Endothelial cell of umbilical vein (primary cell): Measurements from ENCODE around the gene RPL31. TPM values are rescaled to one million over a fixed set of nuclear protein-coding genes. Genes with fewer than 3 reads are reported as not detected.
A peak's percentile ranks its signal among the peaks of the same experiment; 100 is the strongest.

ENCODE experiments used
- BruUV-seq: library from RNA; stranded (reverse); fragments of 400-500 nt; replicated peaks from 2 replicates; lab custom pipeline; 2021; lab: Mats Ljungman, UMichigan
- CTCF ChIA-PET: fragments of 300-600, 350-600 bp; sonication (Branson Sonifier 250); formaldehyde crosslinking; loops from one replicate; lab custom pipeline; 2021; ENCODE audit warnings: antibody characterized with exemption, inconsistent platforms; lab: Charles Lee
- POLR2A ChIA-PET: fragments of 300-600, 350-600 bp; sonication (Branson Sonifier 250); formaldehyde crosslinking; loops from one replicate; lab custom pipeline; 2021; ENCODE audit warnings: antibody characterized with exemption, inconsistent platforms; lab: Charles Lee
- DNase-seq: peaks from one replicate; pipeline ENCODE4 v3.0.0-alpha.2; 2011; ENCODE audit warnings: low read depth, low spot score
- FAIRE-seq: peaks from 2 replicates; lab custom pipeline; 2011; peaks lifted over from hg19 to GRCh38; lab: Jason Lieb, UNC
- H2AFZ ChIP-seq: 2 replicates; pipeline ENCODE4 v1.6.0; 2012; ENCODE audit warnings: low read depth, low read length, control low read depth, inconsistent platforms
- H3K27ac ChIP-seq: 2 replicates; pipeline ENCODE4 v1.5.1; 2011; ENCODE audit warnings: low read depth, mild to moderate bottlenecking, control low read depth, low read length, moderate library complexity; ENCODE audit not compliant: insufficient read depth
- H3K27me3 ChIP-seq, 2 experiments: 2 replicates each; pipeline versions ENCODE4 v1.6.0 to v1.6.1; 2011; ENCODE audit warnings: low read length in 2 of 2, mixed read lengths in 1 of 2; ENCODE audit not compliant: control insufficient read depth in 2 of 2, insufficient read depth in 2 of 2
- H3K36me3 ChIP-seq, 2 experiments: 2 replicates in 1 of 2; 3 replicates in 1 of 2; pipeline ENCODE4 v1.5.1; 2011; ENCODE audit warnings: low read length in 2 of 2, mild to moderate bottlenecking in 1 of 2, moderate library complexity in 1 of 2; ENCODE audit not compliant: control insufficient read depth in 2 of 2, insufficient read depth in 2 of 2; ENCODE audit errors: extremely low read depth in 1 of 2
- H3K4me1 ChIP-seq: 3 replicates; pipeline ENCODE4 v1.5.1; 2011; ENCODE audit warnings: mild to moderate bottlenecking, low read length; ENCODE audit not compliant: control insufficient read depth, insufficient read depth; ENCODE audit errors: extremely low read depth
- H3K4me2 ChIP-seq: 2 replicates; pipeline ENCODE4 v1.6.1; 2011; ENCODE audit warnings: low read length, control low read depth, mixed read lengths; ENCODE audit not compliant: insufficient read depth
- H3K4me3 ChIP-seq, 3 experiments: fragments of 200-600 bp in 1 of 3; sonication (generic), shearing (Covaris generic) in 1 of 3; replicated peaks in 1 of 3; 2 replicates each; pipeline ENCODE4 v1.5.1; 2011 to 2016; ENCODE audit warnings: control low read depth in 3 of 3, low read length in 3 of 3, mild to moderate bottlenecking in 2 of 3, inconsistent platforms in 1 of 3, low read depth in 1 of 3, moderate library complexity in 1 of 3; ENCODE audit not compliant: insufficient read depth in 1 of 3
- H3K79me2 ChIP-seq: 2 replicates; pipeline ENCODE4 v1.6.0; 2012; ENCODE audit warnings: low read length, inconsistent platforms; ENCODE audit not compliant: control insufficient read depth, insufficient read depth
- H3K9ac ChIP-seq: replicated peaks from 2 replicates; pipeline ENCODE3; 2011; ENCODE audit warnings: low read length, control low read depth; ENCODE audit not compliant: insufficient read depth; ENCODE audit errors: extremely low read depth
- H3K9me1 ChIP-seq: replicated peaks from 3 replicates; pipeline ENCODE4 v1.6.0; 2011; ENCODE audit warnings: mild to moderate bottlenecking, low read length; ENCODE audit not compliant: control insufficient read depth, insufficient read depth; ENCODE audit errors: extremely low read depth
- H3K9me3 ChIP-seq: replicated peaks from 2 replicates; pipeline ENCODE4 v1.5.1; 2012; ENCODE audit warnings: low read length, inconsistent platforms; ENCODE audit not compliant: control insufficient read depth, insufficient read depth
- H4K20me1 ChIP-seq: replicated peaks from 2 replicates; pipeline ENCODE3; 2011; ENCODE audit warnings: mild to moderate bottlenecking, low read length; ENCODE audit not compliant: control insufficient read depth, insufficient read depth; ENCODE audit errors: extremely low read depth
- CTCF ChIP-seq, 2 donors: IDR thresholded peaks; 1 replicate in 1 of 2; 2 replicates in 1 of 2; pipeline ENCODE4 v1.5.1; 2011; ENCODE audit warnings: low read length in 2 of 2, mild to moderate bottlenecking in 2 of 2, moderate library complexity in 2 of 2, control low read depth in 1 of 2, inconsistent platforms in 1 of 2, low read depth in 1 of 2; ENCODE audit not compliant: insufficient read depth in 1 of 2; ENCODE audit errors: extremely low read depth in 1 of 2
- MAX ChIP-seq: IDR thresholded peaks from 2 replicates; pipeline ENCODE4 v1.6.1; 2011; ENCODE audit not compliant: insufficient read depth, insufficient read length
- POLR2AphosphoS5 ChIP-seq: IDR thresholded peaks from 2 replicates; pipeline ENCODE4 v1.6.1; 2012; ENCODE audit warnings: low read depth, mild to moderate bottlenecking, control low read depth, low read length, moderate library complexity; ENCODE audit not compliant: insufficient read depth
- dilution Hi-C: fragments of 300-500 bp; cut with MboI; formaldehyde crosslinking; loops from one replicate; pipeline ENCODE4 v1.15.0; 2019; ENCODE audit warnings: low sequenced_read_pairs; ENCODE audit not compliant: extremely low pct_ligation_motif_present
- intact Hi-C: fragments of 100-400 bp; cut with micrococcal nuclease; formaldehyde crosslinking; loops from one replicate; pipeline ENCODE4 v1.10.0; 2022
- polyA plus RNA-seq, 4 experiments: library from polyadenylated mRNA; depleted of rRNA in 3 of 4; stranded (reverse) in 3 of 4; unstranded in 1 of 4; fragments of >200 nt; gene quantifications; 2 replicates each; pipeline versions ENCODE4 v1.2.1 to v1.2.3, GENCODE V29; 2011 to 2012; ENCODE audit warnings: missing spikeins in 1 of 4
- total RNA-seq: library from RNA; stranded (reverse); gene quantifications from 2 replicates; pipeline ENCODE4 v1.2.3, GENCODE V29; 2021

The RPL31 gene
- total and polyA plus RNA-seq, 2 donors (not counting 3 experiments of a cell fraction or from before 2014, with no cell fraction given), result 1,137 to 1,355 TPM

GRCh38 chr2:101012706-101013181 is 10.7 kb downstream of the RPL31 start:
- Histone ChIP-seq H3K36me3 (peaks cover 8 to 14% of the 10 kb centered on the region in 2 experiments), H3K9ac (no peak overlapping the region), H3K27me3 (no peaks in the 10 kb centered on the region), H3K4me3 (no peak overlapping the region), H3K9me1 (no peaks in the 10 kb centered on the region), H3K4me1 (no peaks in the 10 kb centered on the region), H3K4me2 (no peak overlapping the region), H4K20me1 (no peaks in the 10 kb centered on the region), H3K27ac (no peak overlapping the region), H3K9me3 (no peaks in the 10 kb centered on the region), H2AFZ (no peak overlapping the region), H3K79me2 (peaks cover 3% of the 10 kb centered on the region)
- TF ChIP-seq CTCF (IDR thresholded peaks at IDR 0.05; ENCODE audit: extremely low read depth in 1 of 2, insufficient read depth in 1 of 2, low read depth in 1 of 2, low read length in 2 of 2) (peak; percentile 57 to 72), MAX (no peak), POLR2AphosphoS5 (no peak)
- no TSS peak for BruUV-seq
- ChIA-PET POLR2A (interaction anchor here (1.3 kb wide), 1 partner anchor 11 kb away, joined by 8 read pairs; the partner anchor contains the start of gene RPL31), CTCF (interaction anchor here (0.6 to 3.6 kb wide), 35 partner anchors 9 to 419 kb away, joined by 3 to 72 read pairs (median 5); partner anchors contain the start of genes CNOT11, RPL31 and TBC1D8)
- DNase-seq (peak; percentile 56), FAIRE-seq (peak; percentile 12)
- intact Hi-C loops, result loop anchor here (1.0 to 5.0 kb wide), 3 partner anchors 140 to 240 kb away; partner anchors contain the start of gene CNOT11
- dilution Hi-C loops, result no loop called here
